Hematopoietic multipotent progenitor cell treated with erythropoietin and hydrocortisone succinate and interleukin-3 and kit ligand, for 4 days (in vitro differentiated cells): ENCODE results near the gene DDOST.
"Not testable (repeated sequence)": the region's sequence is repeated elsewhere in the genome, so short reads cannot be mapped to it uniquely, and the experiment has no call there.

Source experiments
- DNase-seq: peaks from one replicate; pipeline ENCODE4 v3.0.0-alpha.2; 2015

Gene DDOST

DNA sequence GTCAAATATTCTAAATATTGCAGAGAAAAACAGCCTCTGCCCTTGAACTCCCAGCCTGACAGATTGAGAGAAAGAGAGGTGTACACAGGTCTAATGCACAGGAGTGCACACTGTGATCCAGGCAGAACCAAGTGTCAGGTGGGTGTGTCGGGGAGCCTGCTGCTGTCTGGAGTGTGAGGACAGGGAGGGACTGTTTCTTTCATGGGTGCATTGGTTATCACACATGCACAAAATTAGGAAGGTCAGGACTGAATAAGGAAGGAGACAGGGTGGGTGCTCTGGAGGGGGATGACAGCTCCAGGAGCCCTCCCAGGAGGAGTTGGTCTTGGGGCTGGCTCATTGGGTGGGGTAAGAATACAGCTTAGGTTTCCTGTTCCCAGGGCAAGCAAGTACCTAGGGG is 41.2 kb downstream of the DDOST start:
- no peak for DNase-seq

DNA sequence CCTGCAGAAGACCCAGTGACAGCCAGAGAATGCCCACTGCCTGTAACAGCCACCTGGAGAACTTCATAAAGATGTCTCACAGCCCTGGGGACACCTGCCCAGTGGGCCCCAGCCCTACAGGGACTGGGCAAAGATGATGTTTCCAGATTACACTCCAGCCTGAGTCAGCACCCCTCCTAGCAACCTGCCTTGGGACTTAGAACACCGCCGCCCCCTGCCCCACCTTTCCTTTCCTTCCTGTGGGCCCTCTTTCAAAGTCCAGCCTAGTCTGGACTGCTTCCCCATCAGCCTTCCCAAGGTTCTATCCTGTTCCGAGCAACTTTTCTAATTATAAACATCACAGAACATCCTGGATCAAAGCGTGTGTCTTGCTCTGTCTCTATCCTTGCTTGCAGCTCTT is 42.6 kb downstream of the DDOST start:
- no peak for DNase-seq

DNA sequence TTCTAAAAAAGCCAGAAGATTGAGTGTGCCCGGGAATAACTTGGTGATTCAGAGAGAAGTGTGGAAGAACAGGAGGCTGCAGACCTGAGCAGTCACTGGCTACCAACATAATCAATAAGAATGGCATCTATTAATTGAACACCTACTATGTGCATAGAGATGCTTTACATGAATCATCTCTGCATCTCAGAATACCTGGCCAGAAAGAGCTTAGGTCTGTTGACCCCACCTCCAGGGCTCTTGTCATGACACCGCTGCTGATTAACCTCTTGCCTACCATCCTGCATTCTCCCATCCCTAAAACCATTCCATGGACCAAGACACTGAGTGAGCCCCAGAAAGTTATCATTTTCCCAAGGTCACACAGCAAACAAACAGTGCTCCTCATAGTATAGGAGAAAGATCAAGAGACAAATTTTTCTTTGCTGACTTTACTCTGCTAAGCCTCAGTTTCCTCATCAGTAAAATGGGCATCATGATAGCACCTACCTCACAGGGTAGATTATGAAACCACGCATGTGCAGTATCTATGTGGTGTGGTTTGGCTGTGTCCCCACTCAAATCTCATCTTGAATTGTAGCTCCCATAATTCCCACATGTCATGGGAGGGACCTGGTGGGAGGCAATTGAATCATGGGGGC is 44.2 kb downstream of the DDOST start:
- DNase-seq, result no peak

DNA sequence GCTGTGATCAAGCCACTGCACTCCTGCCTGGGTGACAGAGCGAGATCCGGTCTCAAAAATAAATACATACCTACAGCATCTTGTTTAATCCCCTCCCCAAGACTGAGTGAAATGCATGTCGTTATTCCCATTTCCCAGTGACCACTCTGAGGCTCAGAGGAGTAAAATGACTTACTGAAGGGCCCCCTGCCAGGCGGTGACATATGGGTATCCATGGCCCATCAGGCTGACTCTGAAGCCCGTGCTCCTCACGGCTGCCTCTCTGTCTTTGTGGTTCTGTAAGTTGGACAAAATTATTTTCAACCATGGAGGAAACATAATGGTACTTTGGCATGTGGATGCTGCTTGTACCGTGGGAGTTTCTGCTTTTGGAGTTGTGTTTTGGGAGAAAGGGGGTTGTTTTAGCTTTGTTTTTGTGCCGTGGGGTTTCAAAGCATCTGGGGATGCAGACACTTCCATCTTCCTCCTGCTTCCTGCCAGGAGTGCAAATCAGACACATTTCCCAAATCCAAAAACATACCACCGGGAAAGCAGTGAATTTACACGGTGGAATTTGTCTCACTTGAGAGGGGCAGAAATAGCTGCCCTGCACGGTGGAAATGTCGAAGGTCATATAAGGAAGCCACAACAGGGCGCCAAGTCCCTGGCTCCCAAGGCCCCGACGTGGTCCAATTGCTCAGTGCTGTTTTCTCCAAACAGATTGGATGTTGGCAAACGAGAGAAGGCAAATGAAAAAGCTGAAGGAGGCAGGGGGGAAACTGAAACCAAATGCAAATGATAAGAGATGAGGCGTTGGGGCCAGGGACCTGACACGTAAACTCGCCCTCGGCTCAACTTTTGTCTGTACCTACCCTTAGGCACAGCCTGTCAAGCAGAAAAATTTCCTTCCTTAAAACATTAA is 45.0 kb downstream of the DDOST start:
- peak; percentile 6 for DNase-seq

DNA sequence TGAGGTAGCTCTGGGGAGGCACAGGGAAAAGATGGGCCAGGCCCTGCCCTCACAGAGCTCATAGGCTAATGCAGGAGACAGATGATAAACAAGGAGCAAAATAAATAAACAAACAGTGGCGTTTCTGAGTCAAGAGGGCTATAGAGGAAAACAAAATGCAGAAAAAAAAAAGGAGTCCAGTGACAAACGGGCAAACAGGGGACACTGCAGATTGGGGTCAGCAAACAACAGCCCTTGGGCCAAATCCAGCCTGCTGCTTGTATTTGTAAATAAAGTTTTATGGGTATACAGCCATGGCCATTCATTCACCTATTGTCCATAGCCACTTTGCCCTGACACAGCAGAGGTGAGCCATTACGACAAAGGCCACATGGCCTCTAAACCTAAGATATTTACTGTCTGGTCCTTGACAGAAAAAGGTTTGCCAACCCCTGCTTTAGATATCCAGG is 47.0 kb downstream of the DDOST start:
- DNase-seq, result no peak

DNA sequence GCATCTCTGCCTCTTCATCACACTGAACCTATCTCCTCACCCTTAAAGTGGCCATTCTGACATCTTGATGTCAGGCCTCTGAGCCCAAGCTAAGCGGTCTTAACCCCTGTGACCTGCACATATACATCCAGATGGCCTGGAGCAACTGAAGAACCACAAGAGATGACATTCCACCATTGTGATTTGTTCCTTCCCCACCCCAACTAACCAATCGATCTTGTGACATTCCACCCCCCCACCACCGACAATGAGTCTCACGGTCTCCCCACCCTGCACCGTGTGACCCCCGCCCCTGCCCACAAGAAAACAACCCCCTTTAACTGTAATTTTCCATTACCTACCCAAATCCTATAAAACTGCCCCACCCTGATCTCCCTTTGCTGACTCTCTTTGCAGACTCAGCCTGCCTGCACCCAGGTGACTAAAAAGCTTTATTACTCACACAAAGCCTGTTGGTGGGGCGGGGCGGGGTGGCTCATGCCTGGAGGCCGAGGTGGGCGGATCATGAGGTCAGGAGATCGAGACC is 48.9 kb downstream of the DDOST start:
- no peak for DNase-seq

DNA sequence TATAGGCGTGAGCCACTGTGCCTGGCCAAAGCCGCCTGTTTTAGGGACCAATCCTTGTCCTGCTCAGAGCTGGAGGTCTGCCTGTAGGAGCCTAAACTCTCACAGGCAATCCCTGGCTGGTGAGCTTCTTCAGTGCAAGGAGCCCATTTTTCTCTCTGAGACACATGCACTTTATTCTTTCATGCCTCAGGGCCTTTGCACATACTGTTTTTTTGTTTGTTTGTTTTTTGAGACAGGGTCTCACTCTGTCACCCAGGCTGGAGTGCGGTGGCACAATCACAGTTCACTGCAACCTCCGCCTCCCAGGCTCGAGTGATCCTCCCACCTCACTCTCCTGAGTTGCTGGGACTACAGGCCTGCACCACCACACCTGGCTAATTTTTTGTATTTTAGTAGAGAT is 49.5 kb downstream of the DDOST start:
- no peak for DNase-seq

DNA sequence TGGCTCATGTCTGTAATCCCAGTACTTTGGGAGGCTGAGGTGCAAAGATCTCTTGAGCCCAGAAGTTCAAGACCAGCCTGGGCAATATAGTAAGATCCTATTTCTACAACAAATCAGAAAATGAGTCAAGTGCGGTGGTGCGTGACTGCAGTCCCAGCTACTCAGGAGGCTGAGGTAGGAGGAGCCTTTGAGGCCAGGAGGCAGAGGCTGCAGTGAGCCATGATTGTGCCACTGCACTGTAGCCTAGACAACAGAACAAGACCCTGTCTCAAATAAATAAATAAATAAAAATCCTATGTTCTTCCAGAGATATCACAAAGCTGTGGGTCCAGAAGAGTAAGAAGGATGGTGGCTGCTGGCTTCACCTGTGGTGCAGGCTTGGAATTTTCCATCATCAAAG is 50.2 kb downstream of the DDOST start:
- no peak for DNase-seq

DNA sequence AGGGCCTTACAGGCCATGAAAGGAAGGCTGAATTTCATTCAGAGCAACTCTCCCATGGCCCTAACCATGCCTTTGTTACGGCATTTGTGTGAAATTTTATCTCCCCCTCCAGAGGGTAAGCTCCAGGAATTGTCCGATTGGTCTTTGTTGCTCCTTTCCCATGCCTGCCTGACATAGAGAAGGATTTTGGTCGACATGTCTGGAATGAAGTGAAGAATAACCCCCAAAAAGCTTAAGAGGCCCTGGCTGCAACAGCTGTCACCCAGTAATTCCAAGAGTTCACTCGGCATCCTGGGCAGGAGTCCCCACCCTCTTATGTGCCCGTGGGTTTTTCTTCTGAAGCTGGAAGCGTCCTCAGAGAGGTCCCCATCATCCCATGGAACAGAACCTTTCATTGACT is 51.6 kb downstream of the DDOST start:
- DNase-seq, result no peak

DNA sequence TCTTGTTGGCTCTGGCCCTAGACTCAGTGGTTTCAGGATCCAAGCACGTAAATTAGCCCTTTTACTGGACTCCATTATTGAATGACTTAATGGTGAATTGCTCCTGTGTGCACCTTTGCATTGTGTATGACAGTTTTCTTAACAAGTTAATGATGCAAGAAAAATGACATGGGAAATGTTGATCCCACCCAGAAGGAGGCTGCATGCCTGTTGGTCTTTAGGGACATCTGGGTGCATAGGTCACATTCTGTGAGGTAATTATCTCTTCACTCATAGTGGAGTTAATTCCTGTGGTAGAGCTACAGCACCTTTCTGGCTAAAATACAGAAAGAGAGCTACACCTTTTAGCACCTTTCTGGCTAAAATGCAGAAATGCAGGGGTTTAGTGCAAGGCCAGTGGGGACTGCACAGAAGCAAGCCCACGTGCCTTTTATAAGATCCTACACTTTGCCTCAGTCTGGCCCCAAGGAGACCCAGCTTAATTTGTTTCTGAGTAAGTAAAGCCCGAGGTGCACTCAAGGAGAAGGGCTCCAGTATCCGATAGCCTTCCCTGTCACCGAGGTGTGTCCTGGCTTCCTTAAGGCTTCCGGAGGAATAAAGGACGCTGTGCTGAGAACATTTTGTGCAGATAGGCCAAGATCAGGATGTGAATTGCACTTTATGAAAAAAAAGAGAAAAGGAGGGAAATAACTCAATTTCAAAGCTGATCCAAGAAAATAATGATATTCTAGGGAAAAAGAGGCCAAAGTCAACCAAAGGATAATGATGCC is 54.2 kb downstream of the DDOST start:
- not testable (repeated sequence) for DNase-seq

DNA sequence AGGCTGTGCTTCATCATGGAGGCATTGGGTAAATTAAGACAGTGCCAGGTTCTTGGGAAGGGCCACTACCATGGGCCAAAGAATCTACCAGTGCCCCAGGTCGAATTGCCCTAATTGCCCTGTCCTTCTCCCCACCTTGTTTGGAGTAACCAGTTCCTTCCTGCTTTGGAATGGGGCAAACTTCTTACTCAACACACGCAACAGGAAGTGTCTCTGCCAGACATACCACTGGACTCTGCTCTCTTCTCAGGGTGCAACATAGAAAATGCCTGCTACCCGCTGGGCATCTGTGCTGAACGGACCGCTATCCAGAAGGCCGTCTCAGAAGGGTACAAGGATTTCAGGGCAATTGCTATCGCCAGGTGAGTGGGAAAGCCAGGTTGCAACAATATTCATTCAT is 56.5 kb downstream of the DDOST start:
- DNase-seq, result peak; percentile 17

DNA sequence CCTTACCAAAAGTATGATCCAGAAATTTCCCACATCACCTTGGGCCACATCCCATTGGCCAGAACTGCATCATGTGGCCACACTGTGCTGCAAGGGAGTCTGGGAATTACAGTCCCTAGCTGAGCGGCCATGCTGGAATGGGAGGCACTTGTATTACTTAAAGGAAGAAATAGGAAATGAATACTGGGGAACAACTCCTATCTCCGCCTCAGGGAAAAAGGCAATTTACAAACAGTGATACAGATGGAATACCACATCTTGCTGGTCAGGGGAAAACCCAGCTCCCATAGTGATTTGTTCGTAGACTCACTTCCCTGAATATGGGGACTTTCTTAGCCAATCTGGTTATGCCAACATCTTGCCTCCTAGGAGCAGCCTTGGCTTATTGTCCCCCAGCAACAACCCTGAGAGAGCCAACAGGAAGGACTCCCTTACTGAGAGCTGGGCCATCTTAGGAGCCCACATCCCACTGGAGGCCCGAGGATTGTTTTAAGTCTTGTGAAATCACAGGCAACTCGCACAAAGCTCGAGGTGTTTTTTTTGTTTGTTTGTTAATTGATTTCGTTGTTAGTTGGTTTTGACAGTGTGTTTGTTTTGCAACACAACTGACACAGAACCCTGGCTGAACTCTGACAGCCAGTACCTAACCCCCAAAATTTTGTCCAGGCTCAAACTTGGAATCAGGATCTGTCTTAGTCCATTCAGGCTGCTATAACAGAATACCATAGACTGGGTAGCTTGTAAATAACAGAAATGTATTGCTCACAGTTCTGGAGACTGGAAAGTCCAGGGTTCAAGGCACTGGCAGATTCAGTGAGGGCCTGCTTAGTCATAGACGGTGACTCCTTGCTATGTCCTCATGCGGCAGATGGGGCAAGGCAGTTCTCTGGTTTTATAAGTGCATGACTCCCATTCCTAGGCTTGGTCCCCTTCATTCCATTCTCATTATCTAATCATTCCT is 57.4 kb downstream of the DDOST start:
- DNase-seq, result no peak

DNA sequence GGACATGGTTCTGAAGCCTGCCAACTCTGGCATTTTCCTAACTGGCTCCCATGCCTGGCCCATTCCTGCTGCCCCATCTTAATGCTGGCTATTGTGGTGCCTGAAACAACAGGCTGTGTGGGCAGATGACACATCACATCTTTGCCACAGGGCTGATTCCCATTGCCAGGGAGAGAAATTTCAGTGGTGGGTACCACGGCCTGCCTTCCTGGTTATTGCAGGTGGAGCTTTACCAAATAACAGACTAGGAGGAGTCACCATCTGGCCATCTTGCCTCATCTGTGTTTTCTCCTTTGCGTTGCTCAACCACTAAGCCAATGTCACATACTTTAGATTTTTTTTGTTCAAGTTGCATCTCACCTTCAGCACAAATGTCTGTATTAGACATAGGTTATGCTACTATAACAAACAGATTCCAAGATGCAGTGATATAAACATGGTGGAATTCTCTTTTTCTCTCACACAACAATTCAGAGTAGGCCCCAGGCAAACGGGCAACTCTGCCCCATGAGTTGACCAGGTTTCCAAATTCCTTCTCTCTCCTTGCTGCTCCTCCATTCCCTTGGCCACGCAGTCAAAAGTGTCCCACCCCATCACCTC is 58.2 kb downstream of the DDOST start:
- DNase-seq, result no peak
